CD4-positive, alpha-beta T cell treated with Interleukin-6 for 4 hours (primary cell): ENCODE measurements around the gene ESPN.
"Not testable (repeated sequence)": the region's sequence is repeated elsewhere in the genome, so short reads cannot be mapped to it uniquely, and the experiment has no call there.

Source experiments
- DNase-seq: peaks from one replicate; pipeline ENCODE4 v3.0.0-alpha.2; 2020; ENCODE audit warnings: mixed read lengths

ESPN gene

DNA sequence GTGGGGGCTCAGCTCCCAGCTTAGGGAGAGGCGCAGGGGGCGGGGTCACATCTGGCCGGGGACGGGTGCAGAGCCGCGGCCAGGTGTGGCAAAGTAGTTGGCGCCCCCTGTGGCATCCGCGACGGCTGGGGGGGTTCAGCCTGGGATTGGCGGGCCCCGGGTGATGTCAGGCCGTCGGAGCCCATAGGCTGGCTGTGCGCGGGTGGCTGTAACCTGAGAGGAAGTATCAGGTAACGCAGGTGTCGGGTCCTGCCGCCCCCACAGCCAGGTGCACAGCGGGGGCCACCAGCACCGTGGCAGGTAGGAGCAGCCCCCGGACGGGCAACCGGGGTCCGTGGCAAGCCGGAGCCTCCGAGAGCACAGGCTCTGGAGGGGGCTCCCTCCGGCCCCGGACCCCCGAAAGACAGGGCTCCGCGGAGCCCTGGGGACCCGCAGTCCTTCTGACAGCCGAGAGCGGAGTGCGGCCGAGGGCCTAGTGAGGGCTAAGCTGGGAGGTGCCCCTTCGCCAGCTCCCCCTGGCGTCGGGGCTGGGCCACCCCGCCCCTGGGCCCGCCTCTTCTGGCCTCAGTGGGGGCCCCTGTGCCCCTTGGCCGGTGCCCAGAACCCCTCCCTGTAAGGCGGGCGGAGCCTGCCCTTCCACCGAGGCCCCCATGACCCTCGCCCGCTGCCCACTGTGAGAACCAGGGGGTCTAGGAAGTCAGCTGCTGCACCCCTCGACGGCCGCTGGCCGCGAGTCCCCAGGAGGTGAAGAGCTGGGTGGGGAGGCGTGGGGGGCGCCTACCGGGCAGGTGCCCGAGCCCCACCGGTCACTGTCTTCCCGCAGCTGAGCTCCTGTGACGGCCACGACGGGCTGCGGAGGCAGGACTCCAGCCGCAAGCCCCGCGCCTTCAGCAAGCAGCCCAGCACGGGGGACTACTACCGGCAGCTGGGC lies 23.5 kb downstream of the ESPN start:
- DNase-seq: peak; percentile 71

- peak; percentile 61 for DNase-seq
Measured at GRCh38 chr1:6448749-6449631, 24.4 kb downstream of the ESPN start.

- DNase-seq: no peak
Measured at GRCh38 chr1:6450005-6450450, 25.5 kb downstream of the ESPN start.

GRCh38 chr1:6450486-6450885 lies 25.9 kb downstream of the ESPN start:
- not testable (repeated sequence) for DNase-seq

- no peak for DNase-seq
Measured at GRCh38 chr1:6450943-6451373, 26.4 kb downstream of the ESPN start.

DNA sequence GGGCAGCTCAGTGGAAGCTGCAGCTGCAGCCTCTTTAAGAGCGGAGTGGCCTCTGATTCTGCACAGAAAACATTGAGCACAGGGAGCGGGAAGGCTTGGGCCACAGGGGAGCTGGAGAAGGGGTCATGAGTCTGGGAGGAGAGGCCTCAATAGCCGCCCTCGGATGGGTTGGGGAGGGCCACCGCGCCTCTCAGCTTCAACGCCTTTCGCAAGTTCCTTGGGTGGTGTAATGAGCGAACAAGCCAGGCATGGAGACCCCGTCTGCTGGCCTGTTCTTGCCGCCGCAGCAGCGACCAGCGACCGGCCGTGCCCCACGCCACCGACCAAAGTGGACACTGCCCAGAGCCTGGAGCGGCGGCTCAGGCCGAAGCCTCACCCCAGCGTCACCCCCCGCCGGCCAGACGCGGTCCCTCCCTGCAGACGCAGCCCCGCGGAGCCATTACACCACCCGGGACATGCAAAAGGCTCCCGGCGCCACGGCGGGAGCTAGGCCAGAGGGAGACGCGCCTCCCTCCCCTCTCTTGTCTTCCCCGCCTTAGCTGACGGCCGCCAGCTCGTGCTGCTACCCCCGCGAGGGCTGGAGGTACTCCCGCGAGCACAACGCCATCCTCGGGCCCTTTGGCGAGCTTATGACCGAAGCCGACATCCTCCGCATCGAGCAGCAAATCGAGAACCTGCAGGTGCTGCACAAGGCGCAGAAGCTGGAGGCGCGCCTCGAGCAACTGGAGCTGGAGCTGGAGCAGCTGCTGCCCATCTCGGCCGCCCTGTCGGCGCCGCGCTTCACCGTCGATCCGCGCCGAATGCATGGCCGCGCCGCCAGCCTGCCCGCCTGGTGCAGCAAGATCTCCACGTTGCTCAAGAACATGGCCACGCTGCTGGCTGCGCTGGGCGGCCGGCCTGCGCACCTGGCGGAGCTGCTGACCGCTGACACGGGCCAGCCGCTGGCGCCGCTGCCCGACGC lies 29.6 kb downstream of the ESPN start:
- DNase-seq: peak; percentile 25

DNA sequence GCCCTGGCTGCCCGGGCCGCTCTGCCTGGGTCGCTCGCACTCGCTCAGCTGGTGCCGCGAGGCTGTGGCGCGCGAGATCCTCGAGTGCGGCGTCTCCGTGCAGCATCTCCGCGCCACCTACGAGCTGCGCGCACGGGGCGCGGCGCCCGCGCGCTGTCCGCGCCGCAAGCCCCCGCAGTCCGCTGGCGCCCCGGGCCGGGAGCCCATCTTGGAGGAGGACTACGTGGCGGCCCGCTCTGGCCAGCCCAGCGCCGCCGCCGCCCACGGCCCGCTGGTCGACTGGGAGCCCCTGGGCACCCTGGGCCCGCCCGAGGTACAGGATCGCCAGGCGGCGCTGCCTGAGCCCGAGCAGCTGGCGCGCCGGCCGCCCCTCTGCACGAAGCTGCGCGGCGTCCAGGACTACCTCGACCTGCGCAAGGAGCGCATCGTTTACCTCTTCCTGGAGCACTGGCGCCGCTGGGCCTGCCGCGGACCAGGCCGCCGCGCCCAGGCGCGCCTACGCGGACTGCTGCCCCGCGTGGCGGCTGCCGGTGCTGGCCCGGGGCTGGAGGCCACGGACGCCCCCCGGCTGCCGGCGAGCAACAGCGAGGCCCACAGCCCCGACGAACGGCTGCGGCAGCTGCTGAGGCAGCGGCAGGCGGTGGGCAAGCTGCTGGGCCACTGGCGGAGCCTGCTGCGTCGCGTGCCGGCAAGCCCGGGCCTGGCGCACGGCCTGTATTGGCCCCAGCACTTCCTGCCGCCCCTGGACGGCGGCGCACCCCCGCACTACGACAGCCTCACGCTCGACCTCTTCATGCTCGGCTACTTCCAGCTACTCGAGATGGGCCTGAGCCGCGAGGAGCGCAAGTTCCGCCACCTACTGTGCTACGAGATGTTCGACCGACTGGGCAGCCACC lies 30.5 kb downstream of the ESPN start:
- peak; percentile 68 for DNase-seq

GRCh38 chr1:6455752-6456520 lies 31.4 kb downstream of the ESPN start:
- not testable (repeated sequence) for DNase-seq

- no peak for DNase-seq
Measured at GRCh38 chr1:6456800-6457466, 32.4 kb downstream of the ESPN start.

- DNase-seq: peak; percentile 87
Measured at GRCh38 chr1:6459850-6460265, 35.3 kb downstream of the ESPN start.

DNA sequence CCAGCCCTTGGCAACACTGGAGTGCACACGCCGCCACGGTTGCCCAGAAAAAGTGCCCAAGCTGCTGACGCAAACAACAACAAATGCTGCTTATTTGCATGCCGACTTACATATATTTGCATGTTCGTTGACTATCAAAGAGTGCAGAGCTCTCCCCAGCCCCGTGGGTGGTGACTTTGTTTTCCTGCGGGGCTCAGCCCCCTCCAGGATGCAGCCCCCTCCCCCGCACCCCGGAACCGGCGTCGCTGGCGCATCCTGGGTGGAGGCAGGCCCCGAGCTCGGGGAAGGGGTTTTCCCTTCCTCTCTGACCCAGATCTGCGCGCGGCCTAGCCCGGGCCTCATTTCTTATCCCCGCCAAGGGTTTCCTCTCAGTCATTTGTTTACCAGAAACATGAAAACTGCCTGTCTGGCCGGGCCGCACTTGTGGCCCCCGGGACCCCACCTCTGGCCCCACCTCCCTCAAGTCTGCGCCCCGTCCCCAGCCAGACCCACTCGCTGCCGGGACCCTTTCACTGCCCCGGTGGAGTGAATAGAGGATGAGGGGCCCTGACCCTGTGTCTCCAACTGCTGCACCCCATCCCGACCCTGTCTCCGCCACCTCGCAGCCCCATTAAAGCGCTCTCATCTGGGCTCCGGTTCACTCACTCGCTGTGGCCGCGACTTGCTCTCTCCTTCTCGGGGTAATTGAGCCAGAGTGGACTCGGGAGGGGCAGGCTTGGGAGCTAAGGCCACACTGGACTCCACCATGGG lies 35.9 kb downstream of the ESPN start:
- DNase-seq: peak; percentile 97

DNA sequence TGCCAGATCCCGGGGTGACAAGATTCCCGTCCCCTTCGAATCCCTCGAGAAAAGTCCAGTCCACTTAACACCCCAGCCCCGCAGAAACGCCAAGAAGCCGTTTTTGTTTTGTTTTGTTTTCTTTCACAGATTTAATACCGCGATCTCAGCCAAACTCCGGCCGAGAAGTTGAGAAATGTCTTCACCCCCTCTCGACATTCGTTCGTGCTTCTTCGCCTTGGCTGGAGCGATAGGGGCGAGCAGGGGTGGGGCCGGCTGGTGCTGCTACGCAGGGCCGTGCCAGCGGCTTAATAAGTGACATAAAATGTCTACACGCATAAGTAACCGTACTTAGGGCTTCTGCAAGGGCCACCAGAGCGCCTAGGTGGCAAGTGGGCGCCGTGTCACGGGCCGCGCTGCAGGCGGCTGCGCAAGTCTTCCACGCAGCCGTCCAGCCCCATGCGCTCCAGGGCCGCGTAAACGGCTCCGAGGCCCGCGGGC lies 36.5 kb downstream of the ESPN start:
- no peak for DNase-seq

DNA sequence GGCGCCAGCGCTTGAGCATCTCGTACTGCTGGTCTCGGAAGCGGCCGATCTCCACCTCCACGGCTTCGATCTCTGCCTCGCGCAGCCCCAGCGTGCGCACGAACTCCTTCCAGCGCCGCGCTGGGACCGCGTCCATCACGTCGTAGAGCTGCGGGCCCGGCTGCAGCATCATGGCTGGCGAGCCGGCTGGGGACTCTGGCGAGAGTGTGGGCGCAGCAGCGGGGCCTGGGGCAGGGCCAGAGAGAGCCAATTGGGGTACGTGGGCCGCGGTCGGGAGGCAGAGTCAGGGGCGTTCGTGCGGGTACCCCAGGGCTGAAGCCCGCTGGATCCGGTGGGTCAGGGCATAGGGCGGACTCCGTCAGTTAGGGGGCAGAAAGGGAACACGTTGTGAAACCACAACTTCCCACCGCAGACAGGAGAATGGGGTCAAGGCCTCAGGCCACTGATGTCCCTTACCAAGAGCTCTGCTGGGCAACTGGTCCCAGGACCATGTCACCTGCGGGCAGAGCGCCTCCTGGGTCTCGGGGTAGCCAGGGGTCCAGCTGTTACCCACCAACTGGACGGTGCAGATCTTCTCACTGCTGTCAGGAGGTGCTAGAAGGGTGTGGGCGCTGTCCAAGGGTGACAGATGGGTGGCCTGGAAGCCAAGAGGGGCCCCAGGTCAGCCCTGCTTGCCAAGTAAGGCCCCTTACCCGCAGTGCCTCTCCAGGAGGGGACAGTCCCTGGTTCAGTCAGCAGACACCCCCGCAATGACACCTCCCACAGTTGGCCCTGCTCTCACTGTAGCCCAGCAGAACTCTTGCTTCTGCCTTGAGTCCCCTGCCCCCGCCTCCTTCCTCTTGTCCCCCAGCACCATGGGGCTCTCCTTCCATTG lies 37.2 kb downstream of the ESPN start:
- no peak for DNase-seq

DNA sequence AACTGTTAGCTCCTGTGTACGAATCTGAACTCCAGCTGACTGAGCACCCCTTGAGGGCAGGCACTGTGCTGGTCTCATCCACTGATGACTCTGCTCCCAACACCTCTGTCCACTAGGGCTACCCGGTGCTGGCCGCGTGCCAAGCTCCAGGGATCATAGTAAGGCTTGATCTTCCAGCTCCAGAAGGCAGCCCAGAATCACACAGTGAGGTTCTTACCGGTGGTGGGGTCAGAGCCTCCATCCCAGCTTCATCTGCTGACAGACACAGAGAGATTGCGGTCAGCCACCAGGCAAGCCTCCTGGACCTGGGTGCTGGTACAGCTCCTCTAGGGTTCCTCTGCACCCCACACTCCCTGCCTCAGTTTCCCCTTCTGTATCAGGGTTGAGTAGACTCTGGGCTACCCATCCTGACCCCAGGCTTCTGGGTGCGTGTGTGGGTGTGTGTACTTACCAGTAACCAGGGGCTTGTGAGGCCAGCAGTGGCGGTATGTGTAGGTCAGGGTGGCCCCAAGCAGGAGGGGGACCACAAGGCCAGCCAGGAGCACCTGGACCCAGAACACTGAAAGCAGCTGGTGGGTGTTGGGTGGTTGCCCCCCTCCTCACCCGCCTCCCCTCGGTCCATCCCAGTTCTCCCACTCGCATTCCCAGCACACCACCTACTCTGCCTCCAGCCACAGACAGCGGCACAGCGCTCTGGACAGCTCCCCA lies 38.0 kb downstream of the ESPN start:
- peak; percentile 12 for DNase-seq

DNA sequence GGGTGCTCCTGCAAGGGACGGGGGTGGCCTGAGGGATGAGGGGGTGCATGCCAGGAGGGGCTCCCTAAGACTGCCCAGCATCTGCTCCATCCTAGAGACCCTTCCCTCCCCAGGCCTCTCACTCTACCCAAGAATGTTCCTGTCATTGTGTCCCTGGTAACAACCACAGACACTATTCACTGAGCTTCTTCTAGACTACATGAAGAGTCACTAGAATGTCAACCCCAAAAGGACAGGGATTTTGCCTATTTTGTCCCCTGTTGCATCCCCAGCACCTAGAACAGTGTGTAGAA lies 38.5 kb downstream of the ESPN start:
- DNase-seq: no peak

- DNase-seq: peak; percentile 74
Measured at GRCh38 chr1:6464514-6464836, 39.9 kb downstream of the ESPN start.

GRCh38 chr1:6464915-6465314 lies 40.3 kb downstream of the ESPN start:
- DNase-seq: peak; percentile 15
